Mesenchymal stem cell (in vitro differentiated cells and primary cell): ENCODE measurements around the gene RAMP3.

Source experiments
- DNase-seq: peaks from one replicate; pipeline ENCODE4 v3.0.0-alpha.2; 2013
- H2AFZ ChIP-seq: one replicate; pipeline ENCODE4 v1.6.1; 2013; ENCODE audit warnings: low read depth, mild to moderate bottlenecking, control low read depth, inconsistent platforms, low read length, moderate library complexity
- H2AK5ac ChIP-seq: 2 replicates; pipeline ENCODE4 v1.6.1; 2013; ENCODE audit warnings: low read length, moderate library complexity, mild to moderate bottlenecking, inconsistent platforms; ENCODE audit not compliant: severe bottlenecking
- H2BK120ac ChIP-seq: one replicate; pipeline ENCODE4 v1.6.1; 2013; ENCODE audit warnings: low read depth, mild to moderate bottlenecking, inconsistent platforms, low read length, moderate library complexity
- H2BK12ac ChIP-seq, 2 experiments: one replicate each; pipeline ENCODE4 v1.6.1; 2013; ENCODE audit warnings: inconsistent platforms in 2 of 2, low read length in 2 of 2, mild to moderate bottlenecking in 2 of 2, moderate library complexity in 2 of 2, control low read depth in 1 of 2
- H2BK15ac ChIP-seq: one replicate; pipeline ENCODE4 v1.6.1; 2013; ENCODE audit warnings: mild to moderate bottlenecking, low read depth, inconsistent platforms; ENCODE audit not compliant: poor library complexity, severe bottlenecking
- H2BK5ac ChIP-seq: 2 replicates; pipeline ENCODE4 v1.6.1; 2013; ENCODE audit warnings: low read depth, mild to moderate bottlenecking, low read length, control low read depth, inconsistent platforms; ENCODE audit not compliant: poor library complexity, severe bottlenecking
- H3K14ac ChIP-seq, 2 experiments: one replicate each; pipeline ENCODE4 v1.6.1; 2013; ENCODE audit warnings: inconsistent platforms in 2 of 2, low read length in 2 of 2, control low read depth in 1 of 2, mild to moderate bottlenecking in 1 of 2, moderate library complexity in 1 of 2
- H3K18ac ChIP-seq, 2 experiments: one replicate each; pipeline ENCODE4 v1.6.1; 2013; ENCODE audit warnings: inconsistent platforms in 2 of 2, low read length in 2 of 2, control low read depth in 1 of 2, low read depth in 1 of 2, mild to moderate bottlenecking in 1 of 2
- H3K23ac ChIP-seq, 2 experiments: one replicate each; pipeline ENCODE4 v1.6.1; 2013; ENCODE audit warnings: inconsistent platforms in 2 of 2, low read length in 2 of 2, mild to moderate bottlenecking in 2 of 2, moderate library complexity in 2 of 2, control low read depth in 1 of 2
- H3K27ac ChIP-seq: 2 replicates; pipeline ENCODE4 v1.5.1; 2013; ENCODE audit warnings: mild to moderate bottlenecking, moderate library complexity, low read length, control low read depth, inconsistent platforms; ENCODE audit not compliant: poor library complexity, severe bottlenecking
- H3K27me3 ChIP-seq, 2 experiments: 2 replicates each; pipeline versions ENCODE4 v1.6.1 to v1.7.0; 2013; ENCODE audit warnings: low read length in 2 of 2, mild to moderate bottlenecking in 2 of 2, moderate library complexity in 2 of 2, control low read depth in 1 of 2, inconsistent platforms in 1 of 2; ENCODE audit not compliant: control insufficient read depth in 1 of 2, insufficient read depth in 1 of 2
- H3K36me3 ChIP-seq, 2 experiments: 2 replicates each; pipeline versions ENCODE4 v1.6.1 to v1.7.0; 2013; ENCODE audit warnings: low read length in 2 of 2, control low read depth in 1 of 2, inconsistent platforms in 1 of 2, low read depth in 1 of 2, mild to moderate bottlenecking in 1 of 2; ENCODE audit not compliant: insufficient read depth in 2 of 2, control insufficient read depth in 1 of 2
- H3K4ac ChIP-seq, 2 experiments: one replicate each; pipeline ENCODE4 v1.6.1; 2013; ENCODE audit warnings: inconsistent platforms in 2 of 2, low read length in 2 of 2, mild to moderate bottlenecking in 2 of 2, moderate library complexity in 2 of 2, control low read depth in 1 of 2, low read depth in 1 of 2
- H3K4me1 ChIP-seq: 2 replicates; pipeline ENCODE4 v1.6.1; 2013; ENCODE audit warnings: low read depth, low read length, control low read depth; ENCODE audit not compliant: control insufficient read depth, insufficient read depth
- H3K4me2 ChIP-seq: 2 replicates; pipeline ENCODE4 v1.6.1; 2013; ENCODE audit warnings: low read length, mild to moderate bottlenecking, inconsistent platforms; ENCODE audit not compliant: poor library complexity, severe bottlenecking
- H3K4me3 ChIP-seq, 2 experiments: 2 replicates each; pipeline versions ENCODE4 v1.5.1 to v1.7.0; 2013; ENCODE audit warnings: low read length in 2 of 2, mild to moderate bottlenecking in 2 of 2, control low read depth in 1 of 2, low read depth in 1 of 2; ENCODE audit not compliant: insufficient read depth in 1 of 2
- H3K79me1 ChIP-seq: replicated peaks from 2 replicates; pipeline ENCODE4 v1.6.1; 2013; ENCODE audit warnings: mild to moderate bottlenecking, control low read depth, low read length, inconsistent platforms; ENCODE audit not compliant: poor library complexity, severe bottlenecking
- H3K9ac ChIP-seq: 2 replicates; pipeline ENCODE4 v1.7.0; 2013; ENCODE audit warnings: mild to moderate bottlenecking, low read length, moderate library complexity
- H3K9me3 ChIP-seq: 2 replicates; pipeline ENCODE4 v1.7.0; 2013; ENCODE audit warnings: mild to moderate bottlenecking, low read length; ENCODE audit not compliant: control insufficient read depth
- H4K8ac ChIP-seq: one replicate; pipeline ENCODE4 v1.6.1; 2013; ENCODE audit warnings: inconsistent platforms, mild to moderate bottlenecking, low read length, moderate library complexity
- H4K91ac ChIP-seq: one replicate; pipeline ENCODE4 v1.6.1; 2013; ENCODE audit warnings: mild to moderate bottlenecking, low read length, inconsistent platforms
- WGBS: methylation state at CpG from one replicate; pipeline ENCODE4 v1.1.7; 2013; ENCODE audit warnings: mixed read lengths; 5-methylcytosine and 5-hydroxymethylcytosine counted together

RAMP3 gene

GRCh38 chr7:45160417-45160881 lies 2.9 kb downstream of the RAMP3 start:
- Histone ChIP-seq H2BK15ac (no peak overlapping the region), H2AFZ (no peak overlapping the region), H3K4me2 (no peak overlapping the region), H3K23ac (no peak overlapping the region), H3K4me3 (no peak overlapping the region), H2BK12ac (no peak overlapping the region), H2BK5ac (no peak overlapping the region), H4K8ac (no peak overlapping the region), H3K18ac (no peak overlapping the region), H2BK120ac (no peak overlapping the region), H3K4ac (no peak overlapping the region), H4K91ac (no peak overlapping the region), H3K9me3 (no peaks in the 10 kb centered on the region), H3K79me1 (no peaks in the 10 kb centered on the region), H3K27me3 (peaks cover 53 to 58% of the 10 kb centered on the region in 2 experiments), H2AK5ac (no peak overlapping the region), H3K9ac (no peak overlapping the region), H3K36me3 (no peaks in the 10 kb centered on the region), H3K4me1 (peaks cover 8% of the 10 kb centered on the region), H3K14ac (no peak overlapping the region), H3K27ac (no peak overlapping the region)
- no peak for DNase-seq
- 72% methylated on average over 10 of the region's 10 CpGs for WGBS

GRCh38 chr7:45161138-45161537 lies 3.5 kb downstream of the RAMP3 start:
- H4K8ac ChIP-seq, result no peak overlapping the region
- peaks cover 47 to 55% of the 10 kb centered on the region in 2 experiments for H3K27me3 ChIP-seq
- no peaks in the 10 kb centered on the region for H3K36me3 ChIP-seq
- no peak overlapping the region for H3K9ac ChIP-seq
- no peak overlapping the region for H2BK5ac ChIP-seq
- H3K27ac ChIP-seq, result no peak overlapping the region
- H4K91ac ChIP-seq, result no peak overlapping the region
- DNase-seq, result no peak
- H3K23ac ChIP-seq, result no peak overlapping the region
- no peak overlapping the region for H3K4ac ChIP-seq
- no peak overlapping the region for H2BK12ac ChIP-seq
- no peak overlapping the region for H2AFZ ChIP-seq
- no peaks in the 10 kb centered on the region for H3K79me1 ChIP-seq
- H2BK15ac ChIP-seq, result no peak overlapping the region
- H2AK5ac ChIP-seq, result no peak overlapping the region
- no peak overlapping the region for H3K4me2 ChIP-seq
- peaks cover 8% of the 10 kb centered on the region for H3K4me1 ChIP-seq
- no peak overlapping the region for H3K4me3 ChIP-seq
- H3K18ac ChIP-seq, result no peak overlapping the region
- H3K14ac ChIP-seq, result no peak overlapping the region
- 77% methylated on average over 4 of the region's 4 CpGs for WGBS
- no peak overlapping the region for H2BK120ac ChIP-seq
- no peaks in the 10 kb centered on the region for H3K9me3 ChIP-seq

- Histone ChIP-seq H3K4ac (no peak overlapping the region), H2BK120ac (no peak overlapping the region), H2BK15ac (no peak overlapping the region), H3K4me1 (peaks cover 8% of the 10 kb centered on the region), H4K8ac (no peak overlapping the region), H2AK5ac (no peak overlapping the region), H3K79me1 (no peaks in the 10 kb centered on the region), H2BK5ac (no peak overlapping the region), H3K23ac (no peak overlapping the region), H3K9ac (no peak overlapping the region), H3K9me3 (no peaks in the 10 kb centered on the region), H3K36me3 (no peaks in the 10 kb centered on the region), H2AFZ (no peak overlapping the region), H3K4me3 (no peak overlapping the region), H3K27ac (no peak overlapping the region), H3K14ac (no peak overlapping the region), H4K91ac (no peak overlapping the region), H3K4me2 (no peak overlapping the region), H3K27me3 (peaks cover 40 to 48% of the 10 kb centered on the region in 2 experiments), H2BK12ac (no peak overlapping the region), H3K18ac (no peak overlapping the region)
- WGBS, result 88% methylated on average over 9 of the region's 9 CpGs
- DNase-seq, result no peak
These were observed 4.3 kb downstream of the RAMP3 start for GRCh38 chr7:45161842-45162241.

DNA sequence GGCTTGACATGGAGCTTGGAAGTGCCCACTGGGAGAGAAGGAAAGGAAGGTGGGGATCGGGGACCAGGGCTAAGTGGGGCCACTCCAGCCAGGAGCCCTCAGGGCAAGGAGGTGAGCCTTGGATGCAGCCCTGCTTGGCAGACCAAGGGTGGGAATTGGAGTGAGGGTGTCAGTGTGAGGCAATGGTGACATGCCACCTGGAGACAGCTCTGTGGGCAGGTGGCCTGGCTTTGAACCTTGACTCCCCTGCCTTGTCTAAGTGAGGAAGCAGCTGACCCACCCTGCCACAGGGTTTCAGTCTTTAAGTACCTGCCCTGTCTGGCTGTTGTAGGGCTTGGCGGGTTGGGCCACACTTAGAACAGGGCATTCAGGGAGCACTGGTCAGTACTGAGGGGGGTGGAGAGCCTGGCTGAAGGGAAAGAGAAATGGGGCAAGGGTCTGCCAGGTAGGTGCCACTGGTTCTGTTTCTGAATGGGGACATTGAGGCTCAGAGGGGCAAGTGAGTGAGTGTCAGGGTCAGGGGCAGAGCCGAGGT lies 4.8 kb downstream of the RAMP3 start:
- no peak overlapping the region for H3K4me3 ChIP-seq
- no peak overlapping the region for H3K9ac ChIP-seq
- H4K91ac ChIP-seq, result no peak overlapping the region
- H2AK5ac ChIP-seq, result no peak overlapping the region
- DNase-seq, result no peak
- no peaks in the 10 kb centered on the region for H3K9me3 ChIP-seq
- no peak overlapping the region for H2AFZ ChIP-seq
- no peaks in the 10 kb centered on the region for H3K36me3 ChIP-seq
- no peak overlapping the region for H3K23ac ChIP-seq
- no peaks in the 10 kb centered on the region for H3K79me1 ChIP-seq
- peaks cover 35 to 45% of the 10 kb centered on the region in 2 experiments for H3K27me3 ChIP-seq
- H3K14ac ChIP-seq, result no peak overlapping the region
- no peak overlapping the region for H3K4me2 ChIP-seq
- peaks cover 5% of the 10 kb centered on the region for H3K4me1 ChIP-seq
- H2BK15ac ChIP-seq, result no peak overlapping the region
- no peak overlapping the region for H2BK120ac ChIP-seq
- H3K4ac ChIP-seq, result no peak overlapping the region
- no peak overlapping the region for H2BK5ac ChIP-seq
- H3K18ac ChIP-seq, result no peak overlapping the region
- H4K8ac ChIP-seq, result no peak overlapping the region
- 72% methylated on average over 3 of the region's 3 CpGs for WGBS
- H2BK12ac ChIP-seq, result no peak overlapping the region
- H3K27ac ChIP-seq, result no peak overlapping the region
